ENCODE data around the gene MCIDAS. TPM values are rescaled to one million over a fixed set of nuclear protein-coding genes. Genes with fewer than 3 reads are reported as not detected.

The MCIDAS gene
- total RNA-seq, 3 donors from 2014 or later = 0.14 TPM; not detected in 2

Small RNA genes lying within 50 kb of the gene (microRNA-seq; reads per million reads assigned to microRNA genes)
- 1.4 reads per million for gene MIR449A
- not detected for gene MIR449B
- gene MIR449C = not detected

Other genes starting within 250 kb of the MCIDAS start
- gene ESM1, start 241.7 kb downstream of the MCIDAS start, total RNA-seq = not detected
- gene GZMK, start 203.1 kb downstream of the MCIDAS start, total RNA-seq = 1 to 10 TPM in 1 of 3 donors, under 1 TPM in 2; 0.43 to 1.2 (median 0.73) TPM
- 10 to 100 TPM in 1 of 3 donors, 1 to 10 TPM in 2; 9.0 to 17.2 (median 9.3) TPM for gene GZMA, start 124.7 kb downstream of the MCIDAS start, total RNA-seq
- 1 to 10 TPM; 1.9 to 9.5 (median 8.6) TPM for gene GPX8, start 67.1 kb downstream of the MCIDAS start, total RNA-seq
- not detected for gene CDC20B, start 54.1 kb downstream of the MCIDAS start, total RNA-seq
- 1 to 10 TPM in 1 of 3 donors, under 1 TPM in 2; 0.28 to 1.8 (median 0.29) TPM for gene CCNO, start 6.3 kb upstream of the MCIDAS start, total RNA-seq
- gene DHX29, start 80.4 kb upstream of the MCIDAS start, total RNA-seq = 10 to 100 TPM; 18.3 to 24.7 (median 18.6) TPM
- gene MTREX, start 80.7 kb upstream of the MCIDAS start, total RNA-seq = 10 to 100 TPM; 52.5 to 63.3 (median 57.8) TPM